Astrocyte of the spinal cord (primary cell): ENCODE results near the gene IL19.

ENCODE experiments used
- DNase-seq: peaks from one replicate; pipeline ENCODE4 v3.0.0; 2011; ENCODE audit warnings: low read depth, low spot score
- H3K4me3 ChIP-seq: 2 replicates; pipeline ENCODE4 v1.5.1; 2011; ENCODE audit warnings: low read depth, mild to moderate bottlenecking, low read length, moderate library complexity
- CTCF ChIP-seq: IDR thresholded peaks from 2 replicates; pipeline ENCODE4 v1.5.1; 2012; ENCODE audit warnings: low read depth, mild to moderate bottlenecking, low read length, inconsistent platforms
- in situ Hi-C: cut with HindIII; loops from 2 replicates; pipeline ENCODE4 v1.10.0; 2017; ENCODE audit warnings: low sequenced_read_pairs

The IL19 gene

GRCh38 chr1:206783506-206783905 lies 12.9 kb downstream of the IL19 start:
- DNase-seq = no peak
- in situ Hi-C loops = no loop called here
- no peak for TF ChIP-seq CTCF
- H3K4me3 ChIP-seq = no peak overlapping the region

- TF ChIP-seq CTCF = no peak
- no peak overlapping the region for H3K4me3 ChIP-seq
- DNase-seq = no peak
- in situ Hi-C loops = no loop called here
These were observed 13.9 kb downstream of the IL19 start for GRCh38 chr1:206784471-206784903.

DNA sequence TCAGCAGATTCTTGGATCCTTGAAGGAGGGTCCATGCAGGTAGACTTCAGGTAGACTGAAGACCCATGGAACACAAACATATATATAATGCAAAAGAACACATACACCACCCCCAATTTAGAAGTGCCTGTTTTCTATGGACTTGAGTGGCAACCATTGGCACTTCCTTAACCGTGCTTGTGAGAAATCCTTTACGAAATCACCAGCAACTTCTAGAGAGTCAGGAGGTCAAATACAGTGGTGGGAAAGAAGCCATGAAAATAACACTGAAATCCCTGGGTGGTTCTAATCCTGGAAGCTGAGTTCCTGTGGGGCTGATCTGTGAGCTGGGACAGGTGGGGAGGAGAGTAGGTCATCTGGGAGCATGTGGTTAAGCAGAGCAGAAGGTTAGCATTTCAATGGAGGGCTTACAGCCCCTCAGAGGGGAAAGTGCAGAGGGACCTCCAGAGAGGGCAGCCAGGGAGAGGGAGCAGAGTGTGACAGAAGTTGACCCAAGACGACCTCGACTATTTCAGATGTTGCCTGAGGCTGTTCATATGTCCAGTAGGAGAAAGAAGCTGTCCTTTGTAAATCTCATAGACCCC lies 14.7 kb downstream of the IL19 start:
- TF ChIP-seq CTCF = no peak
- no peak overlapping the region for H3K4me3 ChIP-seq
- in situ Hi-C loops = no loop called here
- no peak for DNase-seq

DNA sequence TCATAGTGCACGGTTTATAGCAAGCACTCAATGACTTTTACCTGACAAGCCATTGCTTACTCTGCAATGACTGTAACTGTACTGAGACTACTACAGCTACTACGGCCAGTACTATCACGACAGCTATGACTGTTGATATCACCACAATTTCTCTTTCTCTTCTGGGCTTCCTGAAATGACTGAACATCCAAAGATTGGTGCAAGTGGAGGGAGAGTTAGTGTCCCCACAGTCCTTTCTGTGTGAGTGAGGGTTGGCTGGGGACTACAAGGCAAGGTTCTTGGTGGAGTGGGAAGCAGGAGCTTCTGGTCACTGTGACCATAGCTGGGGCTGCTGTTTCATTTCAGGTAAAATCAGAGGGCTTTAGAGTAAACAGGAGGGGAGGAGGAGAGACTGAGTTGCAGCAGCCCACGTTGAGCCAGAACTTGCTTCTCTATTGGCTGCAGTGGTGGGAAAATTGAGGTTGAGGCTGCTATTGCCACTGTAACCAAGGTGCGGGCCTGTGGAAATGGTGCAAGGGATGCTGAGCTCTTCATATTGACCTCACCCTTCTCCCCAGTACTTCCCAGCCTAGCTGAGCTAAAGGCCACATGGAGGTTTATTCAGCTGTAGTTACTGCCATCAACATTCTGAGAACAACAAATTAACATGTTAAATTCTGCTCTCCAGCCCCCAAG lies 15.8 kb downstream of the IL19 start:
- no peak for TF ChIP-seq CTCF

DNA sequence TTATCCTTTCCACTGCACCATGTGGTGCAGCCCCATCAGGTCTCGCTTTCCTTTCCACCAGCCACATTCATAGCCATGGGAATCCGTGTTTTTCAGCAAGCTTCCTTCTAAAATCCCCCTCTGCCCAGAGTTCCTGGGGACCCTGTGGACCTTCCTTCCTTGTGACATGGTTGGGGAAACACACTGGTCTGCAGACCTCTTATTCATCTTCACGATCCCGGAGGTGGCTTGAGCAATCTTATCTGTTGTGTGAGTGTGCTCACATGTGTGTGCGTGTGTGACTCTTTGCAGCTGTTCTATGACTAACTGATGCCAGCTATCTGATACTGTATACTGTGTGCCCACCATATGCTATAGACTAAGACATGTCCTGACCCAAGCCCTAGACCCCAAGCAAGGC lies 17.3 kb downstream of the IL19 start:
- no peak for DNase-seq
- TF ChIP-seq CTCF = no peak
- in situ Hi-C loops = no loop called here

More for the DNA sequence above, 15.8 kb downstream of the IL19 start:
- in situ Hi-C loops = no loop called here
- DNase-seq = no peak
- no peak overlapping the region for H3K4me3 ChIP-seq

GRCh38 chr1:206788487-206789050 lies 18.0 kb downstream of the IL19 start:
- no peak overlapping the region for H3K4me3 ChIP-seq
- no peak for TF ChIP-seq CTCF
- in situ Hi-C loops = no loop called here

More for the DNA sequence above, 17.3 kb downstream of the IL19 start:
- H3K4me3 ChIP-seq = no peak overlapping the region

More at GRCh38 chr1:206788487-206789050, 18.0 kb downstream of the IL19 start:
- DNase-seq = no peak
